HG02973 (cell line): Measurements from ENCODE around the gene SLC2A9.

ENCODE experiments used
- ATAC-seq: cut with Tn5 transposase; IDR thresholded peaks from one replicate; pipeline ENCODE4 v1.9.1; 2021; ENCODE audit warnings: moderate library complexity; ENCODE audit not compliant: unreplicated experiment

SLC2A9 gene

DNA sequence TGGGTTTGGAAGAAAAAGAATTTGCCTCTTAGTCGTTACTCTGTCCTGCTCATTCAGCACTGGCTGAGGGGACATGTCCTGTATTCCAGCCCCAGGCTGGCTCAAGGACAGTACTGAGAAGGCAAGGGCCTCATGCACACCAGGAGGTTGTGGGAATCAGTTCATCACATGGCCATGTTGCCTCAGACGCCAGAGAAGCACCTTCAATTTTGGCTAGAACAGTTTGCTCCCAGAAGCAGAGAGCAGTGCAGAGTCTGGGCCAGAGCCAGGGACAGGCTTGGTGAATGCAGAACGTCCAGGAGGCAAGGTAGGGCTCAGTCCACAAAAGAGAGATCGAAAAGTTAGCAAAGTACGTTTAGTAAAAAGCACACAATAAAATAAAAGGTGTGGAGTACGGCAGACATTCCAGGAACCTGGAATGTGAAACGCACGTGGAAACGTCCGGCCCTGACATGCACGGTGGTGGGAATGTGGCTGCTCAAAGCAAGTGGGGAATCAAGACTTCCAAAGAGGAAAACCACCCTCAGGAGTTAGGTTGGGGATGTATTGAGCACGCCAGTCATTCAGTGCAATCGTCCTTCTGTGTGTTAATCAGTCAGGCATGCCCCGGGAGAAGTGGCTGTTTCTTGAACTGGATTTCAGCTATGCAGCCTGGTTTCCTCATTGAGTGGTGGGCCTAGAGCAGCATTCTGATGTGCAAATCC is 1.2 kb upstream of the SLC2A9 start:
- no peak for ATAC-seq

DNA sequence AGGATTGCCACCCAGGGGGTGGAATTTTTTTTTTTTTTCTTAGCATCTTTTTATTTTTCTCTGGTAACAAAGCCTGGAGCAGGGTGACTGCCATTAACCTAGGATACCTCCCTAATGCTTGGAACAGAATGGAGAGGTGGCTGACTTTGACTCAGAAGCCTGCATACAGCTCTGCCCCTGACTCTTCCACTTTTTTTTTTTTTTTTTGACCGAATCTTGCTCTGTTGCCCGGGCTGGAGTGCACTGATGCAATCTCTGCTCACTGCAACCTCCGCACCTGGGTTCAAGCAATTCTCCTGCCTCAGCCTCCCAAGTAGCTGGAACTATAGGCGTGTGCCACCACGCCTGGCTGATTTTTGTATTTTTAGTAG is 341 bp upstream of the SLC2A9 start:
- ATAC-seq: no peak

GRCh38 chr4:10020106-10020505 is 1.2 kb downstream of the SLC2A9 start:
- no peak for ATAC-seq

GRCh38 chr4:10019521-10020051 is 1.7 kb downstream of the SLC2A9 start:
- ATAC-seq: no peak

GRCh38 chr4:10018818-10019461 is 2.4 kb downstream of the SLC2A9 start:
- ATAC-seq: peak; percentile 87

- no peak for ATAC-seq
Observed at GRCh38 chr4:10017037-10017893, 4.0 kb downstream of the SLC2A9 start.

- no peak for ATAC-seq
Observed at GRCh38 chr4:10016169-10016568, 5.1 kb downstream of the SLC2A9 start.

DNA sequence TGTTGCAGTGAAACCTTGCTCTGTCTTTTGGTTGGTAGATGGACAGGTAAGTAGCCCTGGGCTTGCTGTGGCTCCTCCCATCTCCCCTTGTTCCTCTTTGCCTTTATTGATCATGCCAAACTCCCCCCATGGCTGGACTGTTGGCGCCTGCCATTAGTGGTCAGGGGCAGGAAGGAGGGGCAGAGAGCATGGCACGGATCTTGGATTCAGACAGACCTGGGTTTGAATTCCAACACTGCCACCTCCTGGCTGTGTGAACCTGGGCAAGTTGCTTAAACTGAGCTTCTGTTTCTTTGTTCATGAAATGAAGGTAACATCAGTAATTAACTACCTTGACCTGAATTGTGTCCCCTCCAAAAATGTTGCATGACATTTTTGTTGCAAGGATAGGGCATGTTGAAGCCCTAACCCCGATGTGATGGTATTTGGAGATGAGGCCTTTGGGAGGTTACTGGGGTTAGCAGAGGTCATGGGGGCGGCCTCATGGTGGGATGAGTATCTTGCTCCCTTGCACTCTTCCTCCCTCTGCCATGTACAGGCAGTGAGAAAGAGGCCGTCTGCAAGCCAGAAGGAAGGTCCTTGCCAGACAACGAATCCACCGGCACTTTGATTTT is 6.0 kb downstream of the SLC2A9 start:
- no peak for ATAC-seq

DNA sequence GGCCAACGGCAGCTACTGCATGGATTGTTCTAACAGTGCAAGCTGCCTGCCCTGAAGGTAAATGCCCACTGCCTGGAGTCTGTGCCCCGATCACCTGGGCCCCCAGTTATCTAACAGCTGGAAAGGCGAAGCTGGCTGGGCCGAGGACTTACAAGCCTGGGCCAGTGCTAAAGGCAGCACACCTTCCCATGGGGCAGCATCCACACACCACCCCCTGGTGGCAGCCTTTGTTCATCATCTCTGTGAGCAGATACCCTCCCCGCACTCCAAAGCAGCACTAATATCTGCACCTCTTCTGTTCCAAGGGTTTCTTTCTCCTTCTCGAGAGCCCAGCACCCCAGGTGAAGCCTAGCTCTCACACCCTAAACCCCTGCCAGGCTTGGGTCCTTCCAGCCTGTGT is 7.6 kb downstream of the SLC2A9 start:
- no peak for ATAC-seq

DNA sequence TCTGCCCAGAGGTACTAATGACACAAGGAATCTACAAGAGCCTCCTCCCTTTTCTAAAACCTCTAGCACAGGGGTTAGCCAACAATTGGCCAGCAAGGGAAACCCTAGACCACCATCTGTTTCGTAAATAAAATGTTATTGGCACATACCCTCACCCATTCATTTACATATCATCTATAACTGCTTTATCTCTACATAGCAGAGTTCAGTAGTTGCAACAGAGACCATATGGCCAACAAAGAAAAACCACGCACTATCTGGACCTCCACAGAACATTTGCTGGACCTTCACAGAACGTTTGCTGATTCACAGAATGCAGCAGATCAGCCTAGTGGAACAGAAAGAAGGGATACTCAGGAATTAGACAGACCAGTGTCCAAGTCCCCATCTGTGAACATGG is 9.4 kb downstream of the SLC2A9 start:
- no peak for ATAC-seq

DNA sequence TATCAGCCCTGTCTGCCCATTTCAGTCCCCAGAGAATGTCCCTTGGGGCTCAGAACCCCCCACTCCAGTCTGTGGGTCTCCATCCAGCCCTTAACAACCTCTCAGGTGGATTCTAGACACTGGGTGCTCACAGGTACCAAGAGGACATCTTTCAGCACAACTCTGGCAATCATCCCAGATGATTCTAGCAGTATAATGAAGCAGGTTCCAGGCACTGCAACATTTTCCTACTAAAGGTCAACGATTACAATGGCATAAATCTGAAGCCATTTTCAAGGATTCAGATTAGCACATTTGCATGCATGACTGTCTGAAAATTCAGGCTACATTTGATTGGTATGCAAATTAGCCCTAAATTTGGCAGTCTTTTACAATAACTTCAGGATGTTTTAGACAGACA is 10.0 kb downstream of the SLC2A9 start:
- no peak for ATAC-seq

- no peak for ATAC-seq
Observed at GRCh38 chr4:10009861-10010500, 11.3 kb downstream of the SLC2A9 start.

GRCh38 chr4:10008609-10009005 is 12.7 kb downstream of the SLC2A9 start:
- ATAC-seq: no peak

GRCh38 chr4:10007793-10008608 is 13.3 kb downstream of the SLC2A9 start:
- peak; percentile 60 for ATAC-seq

DNA sequence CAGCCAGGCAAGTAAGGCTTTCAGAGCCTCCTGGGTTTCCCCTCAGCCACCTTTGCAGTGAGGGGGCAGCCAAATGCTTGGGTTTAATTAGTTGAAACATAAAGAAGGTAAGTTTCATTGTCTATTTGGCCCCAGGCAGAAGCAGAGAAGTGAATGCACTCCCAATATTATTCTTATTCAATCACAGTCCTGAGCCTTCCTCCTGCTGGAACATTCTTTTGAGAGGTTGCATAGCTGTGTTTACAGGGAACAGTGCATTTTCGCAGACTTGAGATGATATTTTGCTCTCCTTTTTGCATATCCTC is 13.9 kb downstream of the SLC2A9 start:
- ATAC-seq: peak; percentile 44

GRCh38 chr4:10006601-10007435 is 14.5 kb downstream of the SLC2A9 start:
- ATAC-seq: no peak

DNA sequence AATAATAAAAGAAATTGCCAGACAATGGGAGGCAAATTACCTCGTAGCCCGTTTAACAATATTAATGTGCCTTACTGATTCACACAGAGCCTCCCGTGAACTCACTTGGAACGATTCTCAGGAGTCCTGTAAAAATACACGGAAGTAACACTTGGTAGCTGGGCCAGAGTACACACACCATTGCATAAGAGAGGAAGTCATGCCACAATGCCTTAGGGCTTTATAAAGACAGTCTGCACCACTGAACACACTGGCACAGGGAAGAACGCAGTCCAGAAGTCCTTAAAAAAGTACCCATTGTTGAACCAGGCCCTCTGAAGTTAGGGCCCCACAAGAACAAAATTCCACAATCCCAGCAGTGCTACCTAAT is 15.1 kb downstream of the SLC2A9 start:
- no peak for ATAC-seq

DNA sequence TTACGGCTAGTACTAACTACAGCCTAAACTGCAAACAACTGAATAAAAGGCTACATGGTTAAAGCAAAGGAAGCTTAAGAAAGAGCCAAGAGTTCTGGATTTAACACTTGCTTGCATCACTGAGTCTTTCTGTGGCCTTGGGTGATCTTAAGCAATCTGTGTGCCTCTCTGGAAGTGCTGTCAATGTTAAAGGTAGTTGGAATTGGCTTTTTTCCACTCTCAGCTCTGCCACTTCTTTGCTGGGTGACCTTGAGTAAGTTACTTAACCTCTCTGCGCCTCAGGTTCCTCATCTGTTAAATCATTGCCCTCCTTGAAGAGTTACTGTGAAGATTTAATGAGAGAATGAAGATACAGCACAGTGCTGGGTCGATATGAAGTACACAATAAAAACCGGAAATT is 15.7 kb downstream of the SLC2A9 start:
- no peak for ATAC-seq

DNA sequence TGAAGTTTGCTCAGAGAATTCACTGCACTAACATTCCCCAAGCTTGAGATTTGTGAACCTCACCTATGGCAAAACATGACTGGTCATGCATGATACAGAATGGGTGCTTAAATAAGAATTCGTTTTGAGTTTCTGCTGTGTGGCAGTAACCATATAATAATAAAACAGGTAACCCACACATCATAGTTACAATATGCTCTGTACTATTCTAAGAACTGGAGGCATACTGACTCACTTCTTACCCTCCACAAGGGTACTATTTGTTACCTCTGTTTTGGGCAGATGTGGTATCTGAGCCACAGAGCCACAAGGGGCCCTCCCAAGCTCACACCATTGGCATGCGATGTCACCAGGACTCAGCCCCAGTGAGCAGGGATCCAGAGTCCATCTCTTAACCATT is 17.6 kb downstream of the SLC2A9 start:
- no peak for ATAC-seq
